DOHH2 (cell line): Measurements from ENCODE around the gene ZFAND3.

Experiments used
- CTCF ChIP-seq: fragments of 200-600 bp; sonication (generic); IDR thresholded peaks from one replicate; pipeline ENCODE4 v1.5.1; 2014; ENCODE audit warnings: antibody characterized with exemption, mild to moderate bottlenecking, low read depth, low read length; ENCODE audit not compliant: poor library complexity, severe bottlenecking
- EZH2phosphoT487 ChIP-seq: fragments of 200-600 bp; sonication (generic); IDR thresholded peaks from 2 replicates; pipeline ENCODE4 v1.6.1; 2017; ENCODE audit warnings: borderline replicate concordance, mild to moderate bottlenecking, antibody characterized with exemption, low read length, moderate library complexity, mixed read lengths

- no peak for TF ChIP-seq CTCF
- no peak for TF ChIP-seq EZH2phosphoT487
Observed at GRCh38 chr6:37894585-37894984, 75.1 kb downstream of the ZFAND3 start.
